OCI-LY3 (cell line): ENCODE results near the gene SLC43A1.

ENCODE experiments used
- H2AFZ ChIP-seq: fragments of 200-600, 300-600 bp; shearing (Covaris generic); 2 replicates; pipeline ENCODE4 v1.6.0; 2014; ENCODE audit warnings: antibody characterized with exemption, low read depth, low read length
- H3K27ac ChIP-seq: fragments of 200-600, 300-600 bp; sonication (generic); 2 replicates; pipeline ENCODE4 v1.5.1; 2014; ENCODE audit warnings: mild to moderate bottlenecking, low read length, moderate library complexity, mixed read lengths
- H3K27me3 ChIP-seq: fragments of 200-600, 300-600 bp; sonication (generic); 2 replicates; pipeline ENCODE4 v1.6.1; 2014; ENCODE audit warnings: low read depth, low read length, mixed read lengths
- H3K36me3 ChIP-seq: fragments of 200-600, 300-600 bp; sonication (generic); replicated peaks from 2 replicates; pipeline ENCODE3; 2014; ENCODE audit warnings: low read depth, low read length, mixed read lengths
- H3K4me1 ChIP-seq: fragments of 300-600, 200-600 bp; sonication (generic); 2 replicates; pipeline ENCODE4 v1.6.1; 2014; ENCODE audit warnings: low read length, mixed read lengths
- H3K4me2 ChIP-seq: fragments of 200-600, 300-600 bp; sonication (generic); 2 replicates; pipeline ENCODE4 v1.6.1; 2014; ENCODE audit warnings: low read length, mixed read lengths
- H3K4me3 ChIP-seq: fragments of 300-600, 200-600 bp; sonication (generic); 2 replicates; pipeline ENCODE4 v1.5.1; 2014; ENCODE audit warnings: antibody characterized with exemption, mild to moderate bottlenecking, low read length, moderate library complexity
- H3K79me2 ChIP-seq: fragments of 300-600, 200-600 bp; shearing (Covaris generic); 2 replicates; pipeline ENCODE4 v1.6.1; 2014; ENCODE audit warnings: mild to moderate bottlenecking, low read length, mixed read lengths
- H3K9ac ChIP-seq: fragments of 300-600, 200-600 bp; shearing (Covaris generic); 2 replicates; pipeline ENCODE4 v1.6.0; 2014; ENCODE audit warnings: mild to moderate bottlenecking, low read length, moderate library complexity
- H3K9me3 ChIP-seq: fragments of 200-600, 300-600 bp; shearing (Covaris generic); 2 replicates; pipeline ENCODE4 v1.6.1; 2014; ENCODE audit warnings: low read length, mixed read lengths; ENCODE audit not compliant: insufficient read depth
- H4K20me1 ChIP-seq: fragments of 200-600, 300-600 bp; sonication (generic); 2 replicates; pipeline ENCODE4 v1.6.1; 2016; ENCODE audit warnings: low read length, mixed read lengths; ENCODE audit not compliant: insufficient read depth
- EZH2phosphoT487 ChIP-seq: fragments of 200-600 bp; shearing (Covaris generic); IDR thresholded peaks from 2 replicates; pipeline ENCODE4 v1.6.1; 2018; ENCODE audit warnings: antibody characterized with exemption, mixed run types, low read depth
- TF ChIP-seq, protein P1 (sequence below): fragments of 200-600, 300-600 bp; sonication (generic); IDR thresholded peaks from 2 replicates; pipeline ENCODE4 v1.5.1; 2014; ENCODE audit warnings: antibody characterized with exemption, low read length, low read depth

The SLC43A1 gene

DNA sequence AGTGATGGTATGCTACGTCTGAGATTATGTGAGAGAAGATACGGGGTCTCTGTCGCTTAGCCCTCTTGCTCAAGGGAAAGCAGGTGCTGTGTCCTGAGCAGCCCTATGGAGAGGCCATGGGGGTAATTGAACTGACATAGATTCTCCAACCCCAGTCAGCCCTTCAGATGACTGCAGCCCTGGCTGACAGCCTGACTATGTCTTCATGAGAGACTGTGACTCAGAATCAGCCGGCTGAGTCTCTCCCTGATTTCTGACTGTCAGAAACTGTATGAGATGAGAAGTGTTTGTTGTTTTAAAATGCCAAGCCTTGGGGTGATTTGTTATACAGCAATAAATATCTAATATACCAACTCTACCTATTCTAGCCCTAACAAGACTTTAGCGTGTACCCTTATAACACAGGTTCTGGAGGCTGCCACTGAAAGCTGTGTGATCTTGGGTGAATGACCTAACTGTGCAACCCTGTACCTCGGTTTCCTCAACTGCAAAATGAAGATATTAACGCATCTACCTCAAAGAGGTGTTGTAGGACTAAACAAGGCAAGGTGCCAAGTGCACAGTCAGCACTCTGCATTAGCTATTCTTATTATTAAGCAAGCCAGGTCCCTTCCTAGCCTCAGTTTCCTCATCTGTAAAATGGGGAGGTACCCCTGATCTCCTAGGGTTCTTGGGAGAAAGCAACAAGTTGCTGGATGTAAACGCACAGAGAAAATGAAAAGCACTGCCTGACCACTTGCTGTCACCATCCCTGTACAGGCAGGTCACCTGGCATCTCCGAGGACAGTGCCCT, 24.9 kb downstream of the SLC43A1 start:
- peaks cover 7% of the 10 kb centered on the region for H3K4me1 ChIP-seq
- H3K27ac ChIP-seq, result no peak overlapping the region
- no peaks in the 10 kb centered on the region for H3K27me3 ChIP-seq
- peaks cover 62% of the 10 kb centered on the region for H3K36me3 ChIP-seq
- no peak overlapping the region for H3K9ac ChIP-seq
- no peak overlapping the region for H2AFZ ChIP-seq
- no peaks in the 10 kb centered on the region for H3K79me2 ChIP-seq
- no peak overlapping the region for H3K4me2 ChIP-seq
- no peaks in the 10 kb centered on the region for H4K20me1 ChIP-seq
- H3K4me3 ChIP-seq, result no peak overlapping the region
- no peak for TF ChIP-seq EZH2phosphoT487
- TF ChIP-seq, protein P1, sequence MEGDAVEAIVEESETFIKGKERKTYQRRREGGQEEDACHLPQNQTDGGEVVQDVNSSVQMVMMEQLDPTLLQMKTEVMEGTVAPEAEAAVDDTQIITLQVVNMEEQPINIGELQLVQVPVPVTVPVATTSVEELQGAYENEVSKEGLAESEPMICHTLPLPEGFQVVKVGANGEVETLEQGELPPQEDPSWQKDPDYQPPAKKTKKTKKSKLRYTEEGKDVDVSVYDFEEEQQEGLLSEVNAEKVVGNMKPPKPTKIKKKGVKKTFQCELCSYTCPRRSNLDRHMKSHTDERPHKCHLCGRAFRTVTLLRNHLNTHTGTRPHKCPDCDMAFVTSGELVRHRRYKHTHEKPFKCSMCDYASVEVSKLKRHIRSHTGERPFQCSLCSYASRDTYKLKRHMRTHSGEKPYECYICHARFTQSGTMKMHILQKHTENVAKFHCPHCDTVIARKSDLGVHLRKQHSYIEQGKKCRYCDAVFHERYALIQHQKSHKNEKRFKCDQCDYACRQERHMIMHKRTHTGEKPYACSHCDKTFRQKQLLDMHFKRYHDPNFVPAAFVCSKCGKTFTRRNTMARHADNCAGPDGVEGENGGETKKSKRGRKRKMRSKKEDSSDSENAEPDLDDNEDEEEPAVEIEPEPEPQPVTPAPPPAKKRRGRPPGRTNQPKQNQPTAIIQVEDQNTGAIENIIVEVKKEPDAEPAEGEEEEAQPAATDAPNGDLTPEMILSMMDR, result no peak
- H3K9me3 ChIP-seq, result no peaks in the 10 kb centered on the region

DNA sequence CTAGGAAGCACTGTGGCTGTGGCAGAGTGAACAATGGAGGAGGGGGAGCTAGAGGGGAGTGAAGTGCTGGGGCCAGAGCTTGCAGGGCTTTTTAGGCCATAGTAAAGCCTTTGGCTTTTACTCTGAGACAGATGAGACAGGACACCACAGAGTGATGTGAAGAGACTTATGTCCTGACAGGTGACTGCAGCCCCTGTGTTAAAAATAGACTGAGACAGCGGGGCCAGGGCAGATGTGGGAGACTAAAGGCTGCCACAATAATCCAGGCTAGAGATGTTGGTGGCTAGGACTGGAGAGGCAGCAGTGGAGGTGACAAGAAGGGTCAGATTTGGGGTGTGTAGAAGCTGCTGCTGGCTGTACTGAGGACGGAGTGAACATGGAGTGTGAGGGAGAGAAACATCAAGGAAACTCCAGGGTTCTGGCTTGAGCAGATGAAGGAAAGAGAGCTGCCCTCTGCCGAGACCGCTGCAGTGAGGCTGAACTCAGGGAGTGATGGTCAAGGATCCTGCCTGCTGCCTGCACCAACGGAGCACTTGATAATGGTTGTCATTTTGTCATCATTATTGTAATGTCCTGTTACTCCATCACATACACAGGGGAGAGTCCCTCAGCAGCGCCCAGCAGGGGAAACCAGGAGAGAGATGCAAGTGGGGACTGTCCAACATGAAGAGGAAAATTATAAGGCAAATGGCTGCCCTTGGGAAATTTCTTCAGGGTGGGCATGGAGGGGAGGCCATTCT, 27.4 kb downstream of the SLC43A1 start:
- peaks cover 25% of the 10 kb centered on the region for H3K4me1 ChIP-seq
- peaks cover 67% of the 10 kb centered on the region for H3K36me3 ChIP-seq
- H3K4me2 ChIP-seq, result no peak overlapping the region
- no peak for TF ChIP-seq EZH2phosphoT487
- TF ChIP-seq, protein P1, result no peak
- H3K27me3 ChIP-seq, result no peaks in the 10 kb centered on the region
- H3K9ac ChIP-seq, result no peak overlapping the region
- H4K20me1 ChIP-seq, result no peaks in the 10 kb centered on the region
- no peak overlapping the region for H3K27ac ChIP-seq
- H2AFZ ChIP-seq, result no peak overlapping the region
- H3K79me2 ChIP-seq, result no peaks in the 10 kb centered on the region
- no peaks in the 10 kb centered on the region for H3K9me3 ChIP-seq
- H3K4me3 ChIP-seq, result no peak overlapping the region

DNA sequence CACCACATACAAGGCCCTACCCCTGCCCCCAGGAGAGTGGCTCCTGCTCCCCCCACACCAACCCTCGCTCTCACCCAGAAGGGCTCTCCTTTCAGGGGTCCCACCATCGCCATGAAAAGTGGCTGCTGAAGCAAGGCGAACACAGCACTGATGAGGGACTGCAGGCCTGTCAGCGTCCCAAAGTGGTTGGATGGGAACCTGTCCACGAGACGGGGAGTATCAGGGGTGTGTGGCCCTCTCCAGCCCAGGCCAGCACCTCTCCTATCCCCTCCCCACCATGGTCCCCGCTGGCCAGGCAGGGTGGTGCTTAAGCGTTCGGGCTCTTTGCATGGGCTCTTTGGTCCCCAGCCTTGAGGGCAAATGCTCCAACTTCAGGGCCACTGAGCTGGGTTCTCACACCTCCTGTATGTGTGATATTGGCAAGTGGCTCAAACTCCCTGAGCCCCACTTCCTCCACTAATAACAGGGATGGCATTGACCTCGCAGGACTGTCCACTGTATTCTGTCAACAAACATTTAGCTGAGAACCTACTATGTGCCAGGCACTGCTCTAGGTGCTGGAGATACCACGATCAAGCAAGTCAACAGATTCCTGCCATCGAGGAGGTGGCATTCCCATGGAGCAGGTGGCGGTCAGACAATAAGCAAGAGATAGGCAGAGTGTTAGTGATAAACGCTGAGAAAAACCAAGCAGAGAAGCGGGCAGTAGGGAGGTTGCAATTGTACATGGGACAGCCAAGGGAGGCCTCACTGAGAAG, 28.3 kb downstream of the SLC43A1 start:
- no peaks in the 10 kb centered on the region for H4K20me1 ChIP-seq
- H3K4me3 ChIP-seq, result no peak overlapping the region
- no peak overlapping the region for H2AFZ ChIP-seq
- H3K79me2 ChIP-seq, result no peaks in the 10 kb centered on the region
- H3K9me3 ChIP-seq, result no peaks in the 10 kb centered on the region
- no peak for TF ChIP-seq EZH2phosphoT487
- TF ChIP-seq, protein P1, result no peak
- peaks cover 64% of the 10 kb centered on the region for H3K36me3 ChIP-seq
- H3K27ac ChIP-seq, result no peak overlapping the region
- no peak overlapping the region for H3K9ac ChIP-seq
- H3K27me3 ChIP-seq, result no peaks in the 10 kb centered on the region
- no peak overlapping the region for H3K4me2 ChIP-seq
- H3K4me1 ChIP-seq, result peaks cover 27% of the 10 kb centered on the region
